GM13977 (cell line): Measurements from ENCODE around the gene NDN.

Experiments
- DNase-seq: peaks from one replicate; pipeline ENCODE4 v3.0.0; 2012; ENCODE audit warnings: low spot score
- in situ Hi-C: fragments of 300-500 bp; cut with MboI; formaldehyde crosslinking; loops from one replicate; pipeline ENCODE4 v1.12.0; 2022; ENCODE audit warnings: low sequenced_read_pairs, low pct_unique_long_range_greater_than_20kb, mixed read lengths, inconsistent platforms; ENCODE audit not compliant: unreplicated experiment
- TF ChIP-seq, protein P1 (sequence below): IDR thresholded peaks from 2 replicates; pipeline ENCODE4 v1.5.1; 2012; ENCODE audit warnings: mild to moderate bottlenecking, control low read depth; ENCODE audit not compliant: insufficient read depth; ENCODE audit errors: extremely low read depth, missing control alignments

The NDN gene

DNA sequence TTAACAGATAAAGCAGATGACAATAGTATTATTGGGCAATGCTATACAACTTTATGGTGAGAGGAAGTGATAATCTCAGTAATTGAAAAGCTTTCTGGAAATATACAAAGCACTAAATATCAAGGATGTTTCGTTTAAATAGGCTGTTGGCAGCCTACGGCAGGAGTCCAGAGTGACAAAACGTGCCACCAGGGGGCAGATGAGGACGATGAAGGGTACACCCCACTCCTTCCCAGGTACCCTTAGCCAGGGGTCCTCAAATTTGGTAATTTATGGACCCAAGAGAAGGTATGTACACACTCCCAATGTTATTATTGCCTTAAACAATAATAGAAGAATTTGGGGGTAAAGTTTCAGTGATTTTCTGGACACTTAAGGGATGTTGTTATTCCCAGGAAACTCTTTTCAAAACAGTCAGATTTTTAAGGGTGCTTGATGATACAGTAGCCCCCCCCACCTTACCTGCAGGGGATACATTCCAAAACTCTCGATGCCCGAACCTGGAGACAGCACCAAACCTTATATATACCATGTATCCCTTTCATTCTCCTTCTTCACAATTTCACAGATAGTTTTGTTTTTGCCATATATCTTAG is 38.1 kb downstream of the NDN start:
- in situ Hi-C loops, result no loop called here
- DNase-seq, result no peak

DNA sequence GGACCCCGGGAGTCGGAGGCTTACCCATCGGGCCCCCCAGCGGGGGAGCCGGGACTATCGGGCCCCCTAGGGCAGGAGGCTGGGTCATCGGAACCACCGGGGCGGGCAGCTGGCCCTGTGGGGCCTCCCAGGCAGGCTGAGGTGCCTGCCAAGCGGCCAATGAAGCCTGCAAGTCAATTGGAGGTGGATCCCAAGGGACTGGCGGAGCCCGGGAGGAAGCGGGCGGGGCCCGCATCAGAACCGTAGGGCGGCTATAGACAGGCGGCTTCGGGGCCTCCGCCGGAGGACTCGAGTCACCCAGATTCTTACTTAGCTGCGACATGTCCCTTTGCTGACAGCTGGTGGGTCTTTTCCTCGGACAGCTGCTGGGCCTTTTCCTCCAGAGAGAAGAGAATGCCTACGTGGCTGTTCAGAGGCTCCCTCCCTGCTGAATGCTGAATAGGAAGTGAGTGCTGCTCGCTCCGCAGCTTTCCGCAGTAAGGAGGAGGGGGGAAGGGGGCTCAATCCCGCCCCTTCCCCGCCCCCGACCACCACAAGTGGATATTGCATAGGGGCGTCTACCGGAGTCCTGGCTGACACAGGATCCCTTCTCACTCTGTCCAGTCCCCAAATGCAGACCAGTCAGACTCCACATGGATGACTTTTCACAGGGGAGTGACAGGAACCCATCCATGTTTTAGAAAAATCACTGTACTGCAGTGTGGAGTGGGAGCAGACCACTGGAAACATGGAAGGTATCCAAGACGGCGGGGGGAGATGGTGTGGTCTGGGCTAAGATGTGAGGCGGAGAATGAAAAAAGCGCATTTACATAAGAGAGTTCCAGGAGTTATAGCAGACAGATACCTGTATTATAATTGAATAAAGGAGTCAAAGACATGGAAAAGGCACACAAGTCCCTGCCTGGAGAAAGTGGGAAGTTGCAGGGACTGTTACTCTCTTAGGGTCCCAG is 39.4 kb downstream of the NDN start, which contains the start of gene MAGEL2:
MAGEL2 (minus strand) TSS at position 447 of the 950 bp plus-strand sequence; CDS start at position 322, 125 bp downstream.
- TF ChIP-seq, protein P1, sequence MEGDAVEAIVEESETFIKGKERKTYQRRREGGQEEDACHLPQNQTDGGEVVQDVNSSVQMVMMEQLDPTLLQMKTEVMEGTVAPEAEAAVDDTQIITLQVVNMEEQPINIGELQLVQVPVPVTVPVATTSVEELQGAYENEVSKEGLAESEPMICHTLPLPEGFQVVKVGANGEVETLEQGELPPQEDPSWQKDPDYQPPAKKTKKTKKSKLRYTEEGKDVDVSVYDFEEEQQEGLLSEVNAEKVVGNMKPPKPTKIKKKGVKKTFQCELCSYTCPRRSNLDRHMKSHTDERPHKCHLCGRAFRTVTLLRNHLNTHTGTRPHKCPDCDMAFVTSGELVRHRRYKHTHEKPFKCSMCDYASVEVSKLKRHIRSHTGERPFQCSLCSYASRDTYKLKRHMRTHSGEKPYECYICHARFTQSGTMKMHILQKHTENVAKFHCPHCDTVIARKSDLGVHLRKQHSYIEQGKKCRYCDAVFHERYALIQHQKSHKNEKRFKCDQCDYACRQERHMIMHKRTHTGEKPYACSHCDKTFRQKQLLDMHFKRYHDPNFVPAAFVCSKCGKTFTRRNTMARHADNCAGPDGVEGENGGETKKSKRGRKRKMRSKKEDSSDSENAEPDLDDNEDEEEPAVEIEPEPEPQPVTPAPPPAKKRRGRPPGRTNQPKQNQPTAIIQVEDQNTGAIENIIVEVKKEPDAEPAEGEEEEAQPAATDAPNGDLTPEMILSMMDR, result no peak
- in situ Hi-C loops, result no loop called here
- DNase-seq, result no peak

More for the DNA sequence above, 38.1 kb downstream of the NDN start:
- TF ChIP-seq, protein P1, result peak; percentile 6

DNA sequence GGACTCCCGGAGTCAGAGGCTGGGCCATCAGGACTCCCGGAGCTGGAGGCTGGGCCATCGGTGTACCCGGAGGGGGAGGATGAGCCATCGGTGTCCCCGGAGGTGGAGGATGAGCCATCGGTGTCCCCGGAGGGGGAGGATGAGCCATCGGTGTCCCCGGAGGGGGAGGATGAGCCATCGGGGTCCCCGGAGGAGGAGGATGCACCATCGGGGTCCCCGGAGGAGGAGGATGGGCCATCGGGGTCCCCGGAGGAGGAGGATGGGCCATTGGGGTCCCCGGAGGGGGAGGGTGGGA is 40.2 kb downstream of the NDN start:
- DNase-seq, result no peak
- TF ChIP-seq, protein P1, result no peak
- in situ Hi-C loops, result no loop called here

DNA sequence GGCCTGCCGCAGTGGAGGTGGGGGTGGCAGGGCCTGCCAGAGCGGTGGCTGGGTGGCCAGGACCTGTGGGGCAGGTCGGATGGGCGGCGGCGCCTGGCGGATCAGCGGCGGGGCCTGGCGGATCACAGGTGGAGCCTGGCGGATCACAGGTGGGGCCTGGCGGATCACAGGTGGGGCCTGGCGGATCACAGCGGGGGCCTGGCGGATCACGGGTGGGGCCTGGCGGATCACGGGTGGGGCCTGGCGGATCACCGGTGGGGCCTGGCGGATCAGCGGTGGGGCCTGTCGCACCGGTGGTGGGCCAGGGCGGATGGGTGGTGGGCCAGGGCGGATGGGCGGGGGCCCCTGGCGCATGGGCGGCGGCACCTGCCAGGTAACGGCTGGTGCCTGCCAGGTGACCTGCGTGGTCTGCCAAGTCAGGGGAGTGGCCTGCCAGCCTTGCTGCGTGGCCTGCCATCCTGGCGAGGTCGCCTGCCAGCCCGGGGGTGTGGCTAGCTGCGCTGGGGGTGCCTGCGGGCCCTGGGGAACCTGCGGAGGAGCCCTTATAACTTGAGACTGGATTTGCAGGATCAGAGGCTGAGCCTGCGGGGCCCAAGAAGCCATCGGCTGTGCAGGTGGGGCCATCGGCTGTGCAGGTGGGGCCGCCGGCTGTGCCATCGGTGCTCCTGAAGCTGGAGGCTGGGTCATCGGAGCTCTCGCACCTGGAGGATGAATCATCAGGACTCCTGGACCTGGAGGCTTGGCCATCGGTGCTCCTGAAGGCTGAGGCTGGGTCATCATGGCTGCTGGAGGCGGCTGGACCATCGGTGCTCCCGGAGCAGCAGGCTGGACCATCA is 40.7 kb downstream of the NDN start:
- in situ Hi-C loops, result no loop called here
- TF ChIP-seq, protein P1, result no peak
- no peak for DNase-seq

DNA sequence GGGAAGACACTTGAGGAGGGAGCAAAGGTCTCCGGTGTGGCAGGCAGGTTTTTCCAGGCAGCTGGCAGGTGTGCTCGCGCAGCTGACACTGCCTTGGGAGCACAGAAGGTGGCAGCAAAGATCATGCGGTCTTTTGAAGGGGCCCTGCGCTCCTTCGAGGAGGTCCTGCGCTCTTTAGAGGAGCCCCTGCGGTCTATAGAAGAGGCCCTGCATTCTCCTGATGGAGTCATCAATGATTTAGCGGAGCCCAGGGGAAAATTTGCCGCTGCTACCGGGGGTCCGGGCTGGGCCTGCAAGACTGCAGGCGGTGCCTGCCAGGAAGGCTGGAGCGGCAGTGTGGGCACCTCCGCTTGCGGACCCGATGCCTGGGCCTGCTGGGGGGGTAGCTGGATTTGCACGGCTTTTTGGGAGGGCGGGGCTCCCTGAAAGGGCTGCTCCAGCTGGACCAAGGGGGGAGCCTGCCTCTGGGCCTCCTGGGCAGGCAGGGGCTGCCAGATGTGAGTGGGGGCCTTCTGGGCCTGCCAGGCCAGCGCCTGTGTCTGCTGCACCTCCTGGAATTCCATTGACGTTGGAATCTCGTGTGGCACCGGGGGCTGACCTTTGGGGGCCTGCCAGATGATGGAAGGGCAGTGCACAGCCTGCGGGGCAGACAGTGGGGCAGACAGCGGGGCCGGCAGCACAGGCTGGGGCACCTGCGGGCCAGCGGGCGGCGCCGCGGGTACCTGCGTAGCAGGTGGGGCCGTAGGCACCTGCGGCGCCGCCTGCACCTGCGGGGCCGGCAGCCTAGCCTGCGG is 41.5 kb downstream of the NDN start:
- no peak for DNase-seq
- in situ Hi-C loops, result no loop called here
- TF ChIP-seq, protein P1, result no peak
